ENCODE measurements around the gene PLEKHA5.
"Not testable (repeated sequence)": the region's sequence is repeated elsewhere in the genome, so short reads cannot be mapped to it uniquely, and the experiment has no call there.

PLEKHA5 gene

DNA sequence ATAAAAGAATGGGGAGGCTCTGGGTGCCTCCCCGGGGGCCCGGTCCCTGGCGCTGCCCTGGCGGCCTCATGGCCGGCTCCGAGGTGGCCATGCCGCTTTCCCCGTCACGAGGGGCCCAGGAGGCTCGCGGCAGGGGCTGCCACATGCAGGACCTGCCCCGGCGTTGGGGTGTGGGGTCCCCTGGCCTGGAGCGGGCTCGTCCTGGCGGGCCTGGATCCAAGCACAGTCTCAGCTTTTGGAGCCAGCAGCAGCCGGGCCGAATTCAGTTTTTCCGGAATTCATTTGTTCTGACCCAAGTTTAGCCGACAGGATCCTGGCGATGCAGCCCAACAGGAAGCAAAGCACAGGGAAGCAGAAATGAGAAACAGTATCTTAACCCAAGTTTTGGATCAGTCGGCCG is 283.3 kb downstream of the PLEKHA5 start:
- DNase-seq: no peak

- DNase-seq: not testable (repeated sequence)
Observed at GRCh38 chr12:19413582-19413981, 284.0 kb downstream of the PLEKHA5 start.

DNA sequence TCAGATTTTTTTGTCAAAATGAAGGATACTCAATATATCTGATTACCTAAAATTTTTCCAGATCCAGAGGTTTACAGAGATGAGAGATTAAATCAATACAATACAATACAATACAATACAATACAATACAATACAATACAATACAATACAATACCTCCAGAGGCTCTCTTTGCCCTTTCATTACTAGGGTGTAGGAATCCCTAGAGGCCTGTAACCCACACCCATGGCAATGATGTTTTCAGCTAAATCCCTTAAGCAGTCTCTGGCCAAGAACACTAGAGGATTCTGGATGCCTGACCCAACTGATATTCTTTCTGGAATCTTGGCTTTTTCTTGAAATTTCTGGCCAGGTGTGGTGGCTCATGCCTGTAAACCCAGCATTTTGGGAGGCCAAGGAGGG is 286.0 kb downstream of the PLEKHA5 start:
- no peak for DNase-seq

- DNase-seq: no peak
Observed at GRCh38 chr12:19419086-19419485, 289.6 kb downstream of the PLEKHA5 start.

DNA sequence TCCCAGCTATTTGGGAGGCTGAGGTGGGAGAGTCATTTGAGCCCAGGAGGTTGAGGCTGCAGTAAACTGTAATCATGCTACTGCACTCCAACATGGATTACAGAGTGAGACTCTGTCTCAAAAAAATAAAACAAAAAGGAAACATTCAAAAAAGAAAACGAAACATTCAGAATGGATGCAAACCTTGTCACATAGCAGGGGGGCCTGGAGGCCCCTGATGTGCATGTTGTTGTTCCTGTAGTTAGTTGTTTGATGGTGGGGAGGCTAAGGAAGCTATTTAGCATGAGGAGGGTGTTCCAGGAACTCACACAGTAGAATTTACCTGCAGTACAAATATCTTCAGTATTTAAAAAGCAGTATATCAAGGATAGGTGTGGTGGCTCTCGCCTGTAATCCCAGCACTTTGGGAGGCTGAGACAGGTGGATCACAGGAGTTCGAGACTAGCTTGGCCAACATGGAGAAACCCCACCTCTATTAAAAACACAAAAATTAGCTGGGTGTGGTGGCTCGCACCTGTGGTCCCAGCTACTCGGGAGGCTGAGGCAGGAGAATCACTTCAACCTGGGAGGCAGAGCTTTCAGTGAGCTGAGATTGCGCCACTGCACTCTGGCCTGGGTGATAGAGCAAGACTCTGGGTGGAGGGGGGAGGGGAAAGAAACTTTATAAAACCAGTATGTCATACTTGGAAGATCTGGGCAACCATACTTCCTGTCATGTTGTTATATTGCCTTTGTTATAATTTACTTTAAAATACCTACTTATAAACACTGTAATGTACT is 292.2 kb downstream of the PLEKHA5 start:
- no peak for DNase-seq

DNA sequence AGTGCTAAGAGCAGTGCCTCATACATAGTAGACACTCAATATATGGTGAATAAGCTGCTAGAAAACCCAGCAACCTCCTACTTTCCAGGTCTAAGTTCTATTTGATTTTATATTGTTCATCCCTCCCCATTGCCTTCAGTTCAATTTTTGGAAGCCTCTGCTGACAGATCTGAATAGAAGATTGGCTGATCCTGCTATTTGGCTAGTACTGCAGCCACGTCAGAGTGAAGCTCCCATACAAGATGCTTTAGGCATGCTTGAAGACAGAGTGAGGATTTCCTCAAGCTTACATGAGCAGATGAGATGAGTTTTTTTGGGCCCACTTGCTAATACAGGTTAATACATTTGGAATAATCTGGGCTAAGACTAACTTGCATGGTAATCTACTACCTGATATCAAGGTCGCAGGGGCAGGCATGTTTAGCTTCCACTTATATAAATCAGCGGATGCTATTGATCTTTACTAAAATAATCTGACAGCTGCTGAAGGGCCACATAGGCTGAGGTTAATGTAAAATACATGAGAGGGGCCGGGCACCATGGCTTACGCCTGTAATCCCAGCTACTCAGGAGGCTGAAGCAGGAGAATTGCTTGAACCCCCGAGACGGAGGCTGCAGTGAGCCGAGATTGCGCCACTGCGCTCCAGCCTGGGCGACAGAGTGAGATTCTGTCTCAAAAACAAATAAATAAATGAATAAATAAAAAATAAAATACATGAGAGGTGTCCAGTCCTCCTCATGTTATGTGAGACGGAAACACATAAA is 293.8 kb downstream of the PLEKHA5 start:
- DNase-seq: no peak

Measured in fibroblast of upper back skin (primary cell).